Forelimb muscle (tissue), 1 donor: ENCODE results near the gene CELF2. TPM values are rescaled to one million over a fixed set of nuclear protein-coding genes. Genes with fewer than 3 reads are reported as not detected.

Experiments used
- DNase-seq: peaks from one replicate; pipeline ENCODE4 v3.0.0-alpha.2; 2013; ENCODE audit warnings: low read depth
- polyA plus RNA-seq: library from polyadenylated mRNA; unstranded; fragments of 120-200 nt; gene quantifications from one replicate; pipeline ENCODE4 v1.2.1, GENCODE V29; 2013; ENCODE audit not compliant: insufficient read length

CELF2 gene
- polyA plus RNA-seq, 1 donor = 70.1 TPM

GRCh38 chr10:11004144-11005077 lies 13.3 kb upstream of the CELF2 start:
- DNase-seq = no peak

- DNase-seq = no peak
Observed at GRCh38 chr10:11005725-11006427, 11.8 kb upstream of the CELF2 start.

DNA sequence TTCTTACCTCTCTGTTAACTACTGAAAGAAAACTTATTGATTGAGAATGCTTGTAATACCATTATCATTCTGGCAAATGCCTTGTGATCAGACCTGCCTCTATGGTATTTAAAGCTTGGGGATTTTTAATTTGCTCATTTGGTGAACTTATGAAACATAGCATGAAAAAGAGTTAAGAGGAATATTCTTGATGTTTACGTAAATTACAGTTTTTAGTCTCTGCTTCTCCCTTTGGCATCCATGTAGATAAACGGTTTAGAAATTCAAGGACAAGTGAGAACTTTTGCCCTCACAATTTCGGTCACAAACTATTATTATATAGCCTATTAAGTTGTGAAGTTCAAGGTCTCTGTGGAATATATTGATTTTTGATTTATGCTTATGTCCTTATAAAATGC lies 11.2 kb upstream of the CELF2 start:
- no peak for DNase-seq

DNA sequence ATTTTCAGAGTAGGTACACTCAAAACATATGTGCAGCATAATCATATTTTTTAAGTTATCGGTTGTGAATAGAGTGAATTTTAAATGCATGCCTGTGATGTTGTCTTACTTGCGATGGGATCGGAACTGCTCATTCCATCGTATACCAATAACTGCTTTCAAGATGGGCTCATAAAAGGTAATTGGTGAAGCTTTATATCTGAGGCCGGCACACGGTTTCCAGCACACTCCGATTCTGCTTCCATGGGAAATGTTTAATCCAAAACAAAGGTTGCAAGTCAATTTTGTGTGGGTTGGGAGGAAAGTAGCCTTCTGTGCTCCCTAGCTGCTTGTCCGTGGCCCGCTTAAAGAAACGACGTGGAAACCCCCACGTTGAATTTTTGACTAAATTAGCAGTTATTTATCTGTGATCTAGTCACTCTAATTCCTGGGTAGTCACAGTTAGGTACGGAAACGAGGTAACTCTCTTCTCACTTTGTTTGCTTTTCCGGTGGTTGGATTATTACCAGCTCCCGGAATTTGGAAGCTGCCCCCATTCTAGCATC lies 10.1 kb upstream of the CELF2 start:
- DNase-seq = no peak

DNA sequence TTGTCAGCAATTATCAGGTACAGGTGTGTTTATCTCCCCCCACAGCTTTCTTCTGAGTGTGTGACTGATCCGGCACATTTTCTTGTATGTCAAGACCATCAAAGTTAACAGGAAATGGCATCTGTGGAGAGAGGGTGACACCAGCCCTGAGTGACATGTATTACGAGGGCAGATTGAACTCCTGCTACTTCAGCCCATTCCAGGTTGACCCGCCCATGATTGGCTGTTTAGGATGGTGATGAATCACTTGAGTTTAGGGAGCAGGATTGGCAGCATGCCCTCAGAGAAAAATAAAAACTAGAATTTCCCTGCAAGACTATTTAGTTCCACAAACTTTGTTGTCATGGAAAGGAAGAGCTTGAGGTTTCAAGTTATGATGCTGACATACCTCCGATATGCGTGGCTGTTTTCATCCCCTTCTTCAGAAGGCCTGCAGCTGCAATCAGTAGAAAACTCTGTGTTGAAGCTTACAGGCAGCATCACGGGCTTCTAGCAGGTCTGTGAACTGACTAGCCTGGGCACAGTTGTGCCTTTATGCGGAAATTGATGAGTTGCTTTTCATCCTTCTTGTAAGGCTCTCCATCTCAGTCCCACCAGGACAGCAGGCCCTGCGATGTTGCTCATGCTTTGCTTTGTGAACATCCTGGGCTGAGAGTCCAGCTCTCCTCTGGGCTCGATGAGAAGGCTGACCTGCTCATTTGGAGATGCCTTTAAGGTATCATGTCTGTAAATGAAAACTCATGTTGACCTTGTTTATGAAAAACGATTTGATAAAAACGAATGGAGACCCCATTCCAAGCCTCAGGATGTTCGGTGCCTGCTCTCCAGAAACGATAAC lies 8.0 kb upstream of the CELF2 start:
- DNase-seq = no peak

GRCh38 chr10:11010582-11010981 lies 7.1 kb upstream of the CELF2 start:
- DNase-seq = no peak

- no peak for DNase-seq
Observed at GRCh38 chr10:11011436-11011835, 6.2 kb upstream of the CELF2 start.

- DNase-seq = no peak
Observed at GRCh38 chr10:11011984-11012383, 5.7 kb upstream of the CELF2 start.

- DNase-seq = no peak
Observed at GRCh38 chr10:11012421-11013295, 5.0 kb upstream of the CELF2 start.

- DNase-seq = no peak
Observed at GRCh38 chr10:11013836-11014235, 3.8 kb upstream of the CELF2 start.

DNA sequence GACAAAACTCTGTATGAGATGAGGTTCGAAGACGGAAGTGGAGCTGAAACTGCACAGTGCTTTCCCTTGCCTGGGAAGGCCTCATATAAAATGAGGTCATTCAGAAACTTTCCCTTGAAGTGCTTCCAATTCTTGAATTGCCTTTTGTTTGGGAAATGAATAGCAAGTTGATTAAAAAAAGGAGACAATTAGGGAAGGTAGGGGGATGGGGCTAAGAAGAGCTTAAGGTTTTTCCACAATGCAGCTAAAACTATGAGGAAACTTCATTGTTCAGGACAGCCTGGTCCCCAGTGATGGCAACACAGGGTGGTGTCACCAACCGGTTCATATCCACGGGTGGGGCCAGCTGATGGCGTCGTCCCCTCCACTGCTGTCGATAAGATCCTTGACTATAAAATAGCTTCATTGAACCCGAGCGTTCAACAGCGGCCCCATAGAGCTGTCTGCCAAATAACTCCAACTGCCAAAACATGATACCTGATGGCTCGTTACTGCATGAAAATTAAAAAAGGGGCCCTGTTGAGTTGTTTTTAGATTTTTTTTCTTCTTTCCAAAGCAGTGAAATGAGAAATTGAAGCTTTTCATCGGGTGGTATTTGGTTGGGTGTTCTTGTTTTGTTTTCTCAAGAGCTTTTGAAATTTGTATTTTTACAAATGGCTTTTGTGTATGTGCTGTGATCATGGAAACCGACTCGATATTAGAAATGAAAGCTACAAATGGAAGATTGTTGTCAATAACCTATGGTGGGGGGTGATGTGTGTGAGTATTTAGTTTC lies 2.8 kb upstream of the CELF2 start:
- DNase-seq = no peak

GRCh38 chr10:11015446-11015934 lies 2.2 kb upstream of the CELF2 start:
- DNase-seq = no peak

- DNase-seq = no peak
Observed at GRCh38 chr10:11017000-11017569, 587 bp upstream of the CELF2 start.

DNA sequence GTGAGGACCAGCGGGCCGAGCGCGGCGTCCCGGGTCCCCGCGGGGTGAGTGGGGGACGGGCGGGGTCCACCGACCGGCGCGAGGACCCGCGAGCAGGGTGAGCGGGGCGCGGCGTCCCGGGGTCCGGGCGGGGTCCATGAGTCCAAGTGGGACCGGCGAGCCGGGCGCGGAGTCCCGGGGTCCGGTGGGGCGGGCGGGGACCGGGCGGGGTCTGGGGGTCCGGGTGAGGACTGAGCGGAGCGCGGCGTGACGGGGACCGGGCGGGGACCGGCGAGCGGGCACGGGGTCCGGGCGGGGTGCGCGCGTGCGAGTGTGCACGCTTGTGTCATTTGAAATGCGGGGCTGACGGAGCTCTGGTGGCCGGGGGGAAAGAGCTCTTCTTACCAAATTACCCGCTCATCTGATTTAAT lies 765 bp downstream of the CELF2 start:
- DNase-seq = no peak

GRCh38 chr10:11018855-11019631 lies 1.4 kb downstream of the CELF2 start:
- DNase-seq = no peak

DNA sequence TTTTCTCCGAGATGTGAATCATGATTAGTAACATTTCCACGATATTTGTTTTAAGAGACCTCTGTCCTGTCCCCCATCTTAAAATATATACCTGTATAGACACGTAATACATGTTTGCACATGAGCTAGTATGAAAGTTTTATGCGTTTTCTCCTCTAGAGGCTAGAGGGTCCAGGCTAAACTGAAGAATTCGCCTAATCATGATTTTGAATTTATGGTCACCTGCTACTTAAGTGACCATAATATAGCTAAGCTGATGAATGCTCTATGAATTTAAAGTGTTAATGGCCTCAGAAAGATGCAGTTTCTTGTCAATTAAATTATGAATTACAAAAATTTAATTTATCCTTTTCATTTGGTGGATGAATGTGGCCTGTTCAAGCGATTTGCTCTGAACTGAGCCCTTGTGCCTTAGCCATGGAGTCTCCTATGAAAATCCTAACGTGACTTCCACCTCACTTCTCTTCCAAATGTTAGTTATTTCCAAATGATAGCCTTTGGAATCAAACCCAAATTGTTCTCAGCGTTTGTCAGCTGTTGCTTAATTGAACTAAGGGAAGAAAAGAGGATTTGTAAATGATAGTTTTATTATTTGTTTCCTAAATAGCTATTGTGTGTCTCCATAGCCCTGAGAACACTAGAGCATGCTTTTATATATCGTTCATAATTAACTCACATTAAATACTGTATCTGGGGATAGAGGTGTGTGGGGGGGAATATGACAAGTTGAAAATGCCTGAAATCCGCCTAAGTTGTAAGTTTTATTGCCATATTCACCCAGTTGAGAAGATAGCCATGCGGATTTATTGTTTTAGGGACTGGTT lies 2.3 kb downstream of the CELF2 start:
- DNase-seq = no peak

GRCh38 chr10:11020548-11020942 lies 2.9 kb downstream of the CELF2 start:
- DNase-seq = no peak

DNA sequence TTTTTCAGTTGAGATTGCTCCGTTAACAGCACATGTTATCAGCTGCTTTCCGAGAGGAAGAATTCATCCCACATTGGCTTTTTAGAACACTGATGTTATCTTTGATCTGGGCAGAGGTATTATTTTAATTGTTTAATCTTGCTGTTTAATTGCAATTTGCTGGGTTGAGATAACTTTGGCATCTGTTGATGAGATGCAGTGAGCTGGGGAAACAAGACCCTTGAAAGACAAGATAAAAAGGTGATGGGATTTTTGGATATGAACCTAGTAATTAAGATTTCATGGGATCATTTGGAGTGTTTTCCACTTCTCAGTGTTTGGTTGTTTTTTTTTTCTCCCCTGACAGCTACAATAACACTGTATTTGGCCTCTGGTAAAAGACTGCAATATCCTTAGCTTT lies 4.5 kb downstream of the CELF2 start:
- no peak for DNase-seq
